ENCODE results near the gene HAVCR2.
"Not testable (repeated sequence)": the region's sequence is repeated elsewhere in the genome, so short reads cannot be mapped to it uniquely, and the experiment has no call there.

Gene HAVCR2

DNA sequence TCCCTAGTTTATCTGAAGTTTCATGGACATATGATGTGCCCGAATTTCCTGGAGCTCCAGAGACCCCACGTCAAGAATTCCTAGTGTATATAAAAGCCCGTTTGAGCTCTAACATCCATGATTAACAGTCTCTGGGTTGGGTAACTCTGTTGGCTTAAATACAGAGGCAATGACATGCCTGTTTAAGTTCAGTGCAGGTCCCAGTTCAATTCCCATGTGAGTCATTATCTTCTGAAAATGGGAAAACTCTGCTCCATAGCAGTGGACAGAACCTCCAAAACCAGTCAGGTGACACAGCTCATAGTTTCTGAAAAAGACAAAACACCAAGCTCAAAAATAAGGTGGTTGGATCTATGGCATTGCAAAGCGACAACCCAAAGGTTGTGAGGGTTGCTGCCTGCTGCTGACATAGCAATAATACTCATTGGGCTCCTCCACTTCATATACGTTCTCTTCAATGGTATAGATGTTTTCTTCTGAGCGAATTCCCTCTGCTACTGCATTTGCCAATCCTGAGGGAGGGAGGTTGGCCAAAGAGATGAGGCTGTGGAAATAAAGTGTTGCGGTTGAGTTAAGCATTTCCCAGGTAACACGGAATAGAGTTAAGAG lies 22.0 kb downstream of the HAVCR2 start:
- no peak for DNase-seq

- DNase-seq, result no peak
These were observed 22.9 kb downstream of the HAVCR2 start for GRCh38 chr5:157085930-157086329.

DNA sequence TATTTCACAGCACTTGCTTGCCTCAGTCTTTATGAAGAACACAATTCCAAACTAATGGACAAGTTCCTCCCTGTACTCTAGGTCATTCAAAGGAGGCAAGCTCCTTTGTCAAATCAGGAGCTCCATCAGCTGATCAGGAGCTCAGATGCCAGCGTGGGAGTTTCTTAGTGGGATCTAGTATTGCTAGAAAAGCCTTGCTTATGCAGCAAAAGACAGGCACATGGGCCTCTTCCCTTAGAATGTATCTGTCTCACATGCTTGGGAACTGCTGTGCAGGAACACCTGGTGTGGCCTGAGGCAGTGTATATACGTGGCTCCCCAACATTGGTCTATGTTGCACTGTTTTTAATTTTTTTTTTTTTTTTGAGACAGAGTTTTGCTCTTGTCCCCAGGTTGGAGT lies 28.6 kb downstream of the HAVCR2 start:
- no peak for DNase-seq

- DNase-seq, result no peak
These were observed 32.3 kb downstream of the HAVCR2 start for GRCh38 chr5:157076558-157076957.

DNA sequence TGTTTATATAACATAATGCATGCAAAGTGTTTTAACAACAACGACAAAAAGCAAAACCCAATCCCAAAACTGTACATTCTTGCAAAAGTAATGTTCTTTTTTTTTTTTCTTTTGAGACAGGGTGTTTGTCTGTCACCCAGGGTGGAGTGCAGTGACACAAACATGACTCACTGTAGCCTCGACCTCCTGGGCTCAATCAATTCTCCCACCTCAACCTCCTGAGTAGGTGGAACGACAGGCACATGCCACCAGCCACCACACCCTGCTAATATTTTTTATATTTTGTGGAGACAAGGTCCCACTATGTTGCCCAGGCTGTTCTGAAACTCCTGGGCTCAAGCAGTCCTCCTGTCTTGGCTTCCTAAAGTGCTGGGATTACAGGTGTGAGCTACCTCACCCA lies 36.3 kb downstream of the HAVCR2 start:
- DNase-seq, result no peak

DNA sequence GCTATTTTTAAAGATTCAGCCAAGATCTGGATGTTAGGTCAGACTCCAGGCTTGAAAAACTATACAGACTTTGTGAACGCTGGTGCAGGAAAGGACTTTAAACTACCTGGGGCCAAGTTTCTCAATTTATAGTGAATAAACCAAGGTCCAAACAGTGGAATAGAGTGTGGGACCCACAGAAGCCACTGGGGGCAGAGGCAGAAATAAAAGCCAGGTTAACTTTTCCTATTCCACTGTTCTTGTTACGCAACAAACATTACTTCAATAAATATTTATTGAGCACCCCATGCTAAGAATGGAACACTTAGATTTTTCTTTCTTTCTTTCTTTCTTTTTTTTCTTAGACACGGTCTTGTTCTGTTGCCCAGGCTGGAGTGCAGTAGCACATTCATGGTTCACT lies 38.9 kb downstream of the HAVCR2 start:
- DNase-seq, result no peak

GRCh38 chr5:157068785-157069184 lies 40.1 kb downstream of the HAVCR2 start:
- no peak for DNase-seq

GRCh38 chr5:157068339-157068738 lies 40.5 kb downstream of the HAVCR2 start:
- no peak for DNase-seq

DNA sequence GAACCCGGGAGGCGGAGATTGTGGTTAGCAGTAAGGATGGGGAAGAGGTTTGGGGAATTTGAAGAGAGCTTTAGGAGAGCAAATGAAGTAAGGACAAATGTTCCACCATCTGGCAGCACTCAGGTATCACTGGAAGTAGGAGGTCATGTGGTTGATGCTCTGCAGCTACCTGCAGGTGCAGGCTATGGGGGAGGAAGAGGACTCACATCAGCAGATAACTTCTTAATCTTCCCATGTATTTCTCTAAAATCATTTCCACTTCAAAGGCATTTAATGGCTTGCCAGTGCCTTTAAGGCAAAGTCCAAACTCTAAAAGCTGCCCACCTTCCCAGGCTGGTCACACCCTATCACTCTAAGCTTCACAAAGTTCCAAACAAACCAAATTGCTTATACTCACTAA lies 41.8 kb downstream of the HAVCR2 start:
- DNase-seq, result no peak

DNA sequence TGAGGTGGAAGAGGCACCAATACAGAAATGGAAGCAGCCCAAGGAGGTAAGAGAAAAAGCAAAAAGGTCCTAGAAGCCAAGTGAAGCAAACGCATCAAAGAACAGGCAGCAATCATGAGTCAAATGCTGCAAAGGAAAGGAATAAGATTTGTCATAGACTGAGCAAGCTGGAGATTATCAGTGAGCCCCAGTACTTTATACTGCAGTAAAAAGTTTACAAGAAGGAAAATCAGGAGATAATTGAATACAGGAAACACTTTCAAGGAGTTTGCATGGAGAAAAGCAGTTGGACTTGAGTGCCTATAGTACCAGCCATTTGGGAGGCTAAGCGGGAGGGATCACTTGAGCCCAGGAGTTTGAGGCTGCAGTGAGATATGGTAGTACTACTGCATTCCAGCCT lies 42.8 kb downstream of the HAVCR2 start:
- no peak for DNase-seq

- DNase-seq, result no peak
These were observed 44.9 kb downstream of the HAVCR2 start for GRCh38 chr5:157063776-157064430.

GRCh38 chr5:157059891-157060290 lies 49.0 kb downstream of the HAVCR2 start:
- no peak for DNase-seq

DNA sequence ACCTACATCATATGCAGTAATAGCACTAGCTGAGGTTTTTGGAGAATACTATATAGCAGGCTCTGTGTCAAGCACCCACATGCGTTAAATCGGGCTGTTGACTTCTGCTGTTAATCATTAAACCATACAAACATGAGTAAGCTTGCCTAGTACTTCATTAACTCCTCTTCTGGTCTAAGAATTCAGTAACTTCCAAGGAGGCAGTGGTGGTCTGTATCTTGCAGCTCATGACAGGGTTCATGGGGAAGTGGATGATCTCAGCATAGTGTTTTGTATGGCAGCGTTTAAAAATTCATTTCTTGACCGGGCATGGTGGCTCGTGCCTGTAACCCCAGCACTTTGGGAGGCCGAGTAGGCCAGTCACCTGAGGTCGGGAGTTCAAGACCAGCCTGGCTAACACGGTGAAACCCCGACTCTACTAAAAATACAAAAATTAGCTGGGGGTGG lies 49.7 kb downstream of the HAVCR2 start, which contains the start of gene HAVCR1:
TSS of gene HAVCR1 (minus strand) at position 24 of the 447 bp plus-strand sequence. CDS start 1,173 bp downstream, outside the sequence.
- no peak for DNase-seq

DNA sequence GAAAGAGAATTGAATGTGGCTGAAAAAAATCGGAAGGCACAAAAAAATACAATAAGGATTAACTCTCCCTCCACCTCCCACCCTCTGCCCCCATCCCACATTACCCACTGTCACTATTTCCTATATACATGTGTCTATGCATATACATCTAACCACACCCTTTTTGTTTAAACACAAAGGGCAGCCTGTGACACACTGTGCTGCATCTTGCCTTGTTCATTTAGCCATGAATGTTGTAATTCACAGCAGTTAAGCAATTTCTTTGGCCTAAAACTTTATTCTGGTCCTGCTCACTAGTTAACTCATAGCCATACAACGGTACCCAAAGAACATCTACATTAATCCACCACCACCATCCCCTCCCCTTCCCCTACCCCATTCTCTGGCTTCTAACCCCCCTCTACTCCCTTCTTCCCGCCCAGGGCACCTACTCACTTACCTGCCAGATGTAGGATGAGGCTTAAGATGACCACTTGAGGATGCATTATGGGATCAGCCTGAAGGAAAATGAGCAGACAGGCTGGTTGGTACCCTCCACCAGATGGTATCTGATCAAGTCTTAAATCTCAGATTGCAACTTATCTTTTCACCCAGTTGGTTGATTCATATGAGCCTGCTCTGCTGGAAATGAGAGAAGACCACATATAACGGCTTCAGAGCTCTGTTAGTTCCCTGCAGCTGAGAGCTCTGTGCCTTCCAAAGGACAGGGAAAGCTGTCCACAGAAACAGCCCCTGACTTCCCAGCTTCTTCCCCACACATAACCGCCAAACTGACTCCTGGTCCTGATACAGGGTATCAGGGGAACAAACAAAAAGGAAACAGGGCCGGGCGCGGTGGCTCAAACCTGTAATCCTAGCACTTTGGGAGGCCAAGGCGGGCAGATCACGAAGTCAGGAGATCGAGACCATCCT lies 51.1 kb downstream of the HAVCR2 start:
- DNase-seq, result no peak

DNA sequence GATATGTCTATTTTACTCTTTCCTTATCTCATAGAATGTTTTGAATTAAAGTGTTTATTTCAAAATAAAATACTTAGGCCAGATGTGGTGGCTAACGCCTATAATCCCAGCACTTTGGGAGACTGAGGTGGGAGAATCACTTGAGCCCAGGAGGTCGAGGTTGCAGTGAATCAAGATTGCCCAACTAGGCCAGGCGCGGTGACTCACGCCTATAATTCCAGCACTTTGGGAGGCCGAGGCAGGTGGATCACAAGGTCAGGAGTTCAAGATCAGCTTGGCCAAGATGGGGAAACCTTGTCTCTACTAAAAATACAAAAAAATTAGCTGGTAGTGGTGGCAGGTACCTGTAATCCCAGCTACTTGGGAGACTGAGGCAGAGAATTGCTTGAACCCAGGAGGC lies 52.0 kb downstream of the HAVCR2 start:
- DNase-seq, result not testable (repeated sequence)

GRCh38 chr5:157051604-157052245 lies 57.1 kb downstream of the HAVCR2 start:
- DNase-seq, result no peak

DNA sequence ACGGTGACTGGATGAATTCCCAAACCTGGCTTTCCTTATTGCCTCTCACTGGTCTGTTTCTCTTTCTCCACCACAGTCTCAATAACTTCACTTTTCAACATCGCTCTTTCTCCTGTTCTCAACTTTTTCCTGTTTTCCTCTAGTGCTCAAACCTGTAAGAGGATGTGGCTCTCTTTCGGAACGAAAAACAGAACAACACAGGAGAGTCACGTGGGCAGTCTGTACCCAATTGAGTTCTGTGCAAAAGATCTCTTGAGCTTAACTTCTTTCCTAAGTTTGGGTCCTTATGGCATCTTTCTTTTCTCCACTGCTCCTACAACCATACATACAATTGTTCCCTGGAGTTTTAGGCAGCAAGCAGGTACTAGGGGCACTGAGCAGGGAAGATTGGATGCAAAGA lies 58.8 kb downstream of the HAVCR2 start:
- no peak for DNase-seq

DNA sequence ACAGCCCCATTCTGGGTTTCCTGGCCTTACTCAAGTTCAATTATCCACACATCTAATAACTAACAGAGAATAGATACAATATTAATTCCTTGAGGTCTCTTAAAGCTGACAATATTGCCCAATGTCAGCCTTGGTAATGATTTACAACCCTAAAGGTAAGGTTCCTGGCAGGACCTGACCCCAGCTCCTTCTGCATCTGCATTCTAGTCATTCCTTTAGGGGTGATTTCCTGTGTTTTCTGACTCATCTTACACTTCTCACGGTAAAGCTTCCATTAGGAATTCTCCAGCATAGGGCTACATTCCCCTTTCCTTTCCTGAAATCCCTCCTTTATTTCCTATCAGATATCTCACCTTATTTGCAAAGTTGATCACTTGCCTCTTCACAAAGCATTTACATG lies 59.2 kb downstream of the HAVCR2 start:
- DNase-seq, result no peak

DNA sequence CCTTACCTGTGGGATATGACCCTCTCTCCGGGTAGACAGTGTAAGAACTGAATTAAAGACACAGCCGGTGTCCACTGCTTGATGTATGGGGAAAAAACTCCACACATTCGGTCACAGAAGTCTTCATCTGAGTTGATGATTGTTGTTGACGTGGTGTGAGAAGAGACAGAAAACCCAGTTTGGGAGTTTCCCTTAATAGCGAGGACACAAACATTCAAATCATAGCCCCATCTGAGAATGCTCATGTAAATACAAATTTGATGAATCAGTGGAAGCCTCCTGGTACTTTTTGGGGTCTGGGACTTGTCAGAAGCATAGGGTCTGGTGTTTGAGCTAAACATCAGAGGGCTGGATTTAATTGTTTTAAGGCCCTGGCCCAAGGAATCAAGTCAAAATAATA lies 60.9 kb downstream of the HAVCR2 start:
- DNase-seq, result no peak

DNA sequence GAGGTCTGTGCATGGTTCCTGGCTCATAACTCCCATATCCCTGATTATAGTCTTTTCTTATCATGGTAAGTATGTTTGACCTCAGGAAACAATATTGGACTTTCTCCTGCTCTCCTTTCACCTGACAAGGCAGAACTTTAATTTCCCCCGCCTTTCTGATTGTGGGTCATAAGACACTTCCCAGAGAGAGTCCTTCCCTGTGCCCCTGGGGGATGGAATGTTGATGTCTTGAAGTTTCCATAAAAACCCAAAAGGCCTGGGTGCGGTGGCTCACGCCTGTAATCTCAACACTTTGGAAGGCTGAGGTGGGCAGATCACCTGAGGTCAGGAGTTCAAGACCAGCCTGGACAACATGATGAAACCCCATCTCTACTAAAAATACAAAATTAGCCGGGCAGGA lies 61.8 kb downstream of the HAVCR2 start:
- DNase-seq, result not testable (repeated sequence)

DNA sequence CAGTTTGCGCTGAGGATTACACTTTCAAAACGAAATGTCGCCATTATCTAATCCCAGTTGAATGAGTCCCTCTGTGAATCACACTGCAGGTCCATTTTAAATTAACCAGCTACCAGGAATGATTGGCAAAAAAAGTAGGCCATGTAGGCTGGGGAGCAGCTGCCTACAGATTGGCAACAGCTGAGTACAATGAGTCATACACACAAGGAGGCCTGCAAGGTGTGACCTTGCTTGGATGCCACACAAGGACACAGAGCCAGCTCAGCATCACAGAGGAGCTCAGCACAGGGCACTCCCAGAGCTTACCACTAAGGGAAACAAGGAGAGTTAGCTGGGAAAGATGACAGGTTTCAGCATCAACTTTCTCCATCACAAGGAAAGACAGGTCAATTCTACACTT lies 62.8 kb downstream of the HAVCR2 start:
- peak in 1 of 2 experiments; percentile 25 for DNase-seq

- peak in 1 of 2 experiments; percentile 41 for DNase-seq
These were observed 63.2 kb downstream of the HAVCR2 start for GRCh38 chr5:157045601-157046000.

DNA sequence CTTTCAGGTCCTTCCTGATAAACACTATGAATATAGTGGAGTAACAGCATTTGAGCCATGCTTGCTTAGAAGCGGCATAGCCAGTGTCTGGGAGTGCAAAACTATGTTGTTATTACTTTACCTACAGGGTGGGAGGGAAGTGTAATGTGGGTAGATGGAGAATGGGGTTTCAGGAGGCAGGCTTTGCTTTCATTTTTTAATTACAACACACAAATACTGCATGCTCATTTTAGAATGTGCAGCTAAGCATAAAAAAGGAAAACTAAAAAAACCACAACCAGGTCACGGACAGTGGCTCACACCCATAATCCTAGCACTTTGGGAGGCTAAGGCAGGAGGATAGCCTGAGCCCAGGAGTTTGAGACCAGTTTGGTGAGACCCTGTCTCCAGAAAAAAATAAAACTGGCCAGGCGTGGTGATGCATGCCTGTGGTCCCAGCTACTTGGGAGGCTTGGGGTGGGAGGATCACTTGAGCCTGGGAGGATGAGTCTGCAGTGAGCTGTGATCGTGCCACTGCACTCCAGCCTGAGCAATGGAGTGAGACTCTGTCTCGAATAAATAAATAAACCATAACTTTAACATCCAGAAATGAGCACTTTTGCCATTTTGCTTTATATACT lies 70.2 kb downstream of the HAVCR2 start:
- no peak for DNase-seq
